Liver (tissue), 3 donors: ENCODE data around the gene CYP2B6.
"Not testable (repeated sequence)": the region's sequence is repeated elsewhere in the genome, so short reads cannot be mapped to it uniquely, and the experiment has no call there.

Experiments
- CTCF ChIP-seq: fragments of 150-350 bp; IDR thresholded peaks from 2 replicates; pipeline ENCODE4 v1.5.1; 2017; ENCODE audit warnings: improper control_type of control experiment, low read depth, low read length; ENCODE audit not compliant: missing input control
- GABPA ChIP-seq, 2 donors: IDR thresholded peaks in 1 of 2; conservative IDR thresholded peaks in 1 of 2; 2 replicates each; pipeline ENCODE4 v1.6.1; 2016; ENCODE audit warnings: antibody characterized with exemption in 2 of 2, mild to moderate bottlenecking in 1 of 2, moderate library complexity in 1 of 2
- HNF4G ChIP-seq: IDR thresholded peaks from 2 replicates; pipeline ENCODE4 v1.6.1; 2016; ENCODE audit warnings: antibody characterized with exemption
- JUND ChIP-seq, 2 donors: IDR thresholded peaks; 2 replicates each; pipeline ENCODE4 v1.6.1; 2016; ENCODE audit warnings: antibody characterized with exemption in 2 of 2
- MAX ChIP-seq: IDR thresholded peaks from 2 replicates; pipeline ENCODE4 v1.6.1; 2016; ENCODE audit warnings: antibody characterized with exemption
- REST ChIP-seq: IDR thresholded peaks from 2 replicates; pipeline ENCODE4 v1.6.1; 2016; ENCODE audit warnings: antibody characterized with exemption, mild to moderate bottlenecking
- RXRA ChIP-seq, 2 donors: IDR thresholded peaks; 2 replicates each; pipeline ENCODE4 v1.6.1; 2017 to 2018; ENCODE audit warnings: antibody characterized with exemption in 2 of 2, mild to moderate bottlenecking in 1 of 2
- SP1 ChIP-seq: IDR thresholded peaks from 2 replicates; pipeline ENCODE4 v1.6.1; 2018; ENCODE audit warnings: antibody characterized with exemption, mild to moderate bottlenecking
- TAF1 ChIP-seq: conservative IDR thresholded peaks from 2 replicates; pipeline ENCODE4 v1.6.1; 2016; ENCODE audit warnings: antibody characterized with exemption, mild to moderate bottlenecking
- YY1 ChIP-seq: IDR thresholded peaks from 2 replicates; pipeline ENCODE4 v1.6.1; 2016; ENCODE audit warnings: antibody characterized with exemption, mild to moderate bottlenecking
- donor health status: healthy.
- donor health status: healthy.

- not testable (repeated sequence) for TF ChIP-seq GABPA (IDR thresholded peaks at IDR 0.05 in 1 of 2, conservative IDR thresholded peaks at IDR 0.05 in 1 of 2); HNF4G; CTCF; RXRA (IDR thresholded peaks at IDR 0.05); MAX; JUND (IDR thresholded peaks at IDR 0.05); SP1; TAF1; REST; YY1
Measured at GRCh38 chr19:40968065-40968464, 23.0 kb upstream of the CYP2B6 start.
